Inferior parietal cortex (tissue), 1 donor: ENCODE measurements around the gene ANO3.
"Not testable (repeated sequence)": the region's sequence is repeated elsewhere in the genome, so short reads cannot be mapped to it uniquely, and the experiment has no call there.

Source experiments
- DNase-seq: peaks from one replicate; pipeline ENCODE4 v3.0.0-alpha.2; 2016; ENCODE audit errors: extremely low spot score

The ANO3 gene

DNA sequence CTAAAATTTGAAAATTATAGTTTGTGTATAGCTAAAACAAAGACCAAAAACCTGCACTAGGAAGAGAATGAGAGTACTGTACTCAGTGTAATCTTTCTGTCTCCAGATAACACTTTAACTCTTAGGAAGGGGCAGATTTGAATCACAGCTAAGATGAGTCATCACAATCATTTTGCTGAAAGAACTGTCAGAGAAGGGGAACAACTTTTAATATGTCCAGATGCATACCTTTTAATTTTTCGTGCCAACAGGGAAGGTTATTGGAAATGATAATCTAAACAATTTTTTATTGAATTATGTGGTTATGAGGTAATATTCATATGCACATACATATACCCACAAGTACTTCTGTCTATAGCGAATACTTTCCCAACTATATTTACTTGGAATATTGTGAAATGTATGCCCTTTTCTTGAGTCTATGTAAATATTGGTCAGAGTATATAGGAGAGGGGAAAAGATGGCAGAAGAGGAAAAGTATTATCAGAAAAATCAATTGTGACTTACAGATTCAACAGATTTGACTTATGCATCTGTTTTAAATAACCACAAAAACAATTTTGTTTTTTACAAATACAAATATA is 291.2 kb downstream of the ANO3 start:
- DNase-seq = no peak

DNA sequence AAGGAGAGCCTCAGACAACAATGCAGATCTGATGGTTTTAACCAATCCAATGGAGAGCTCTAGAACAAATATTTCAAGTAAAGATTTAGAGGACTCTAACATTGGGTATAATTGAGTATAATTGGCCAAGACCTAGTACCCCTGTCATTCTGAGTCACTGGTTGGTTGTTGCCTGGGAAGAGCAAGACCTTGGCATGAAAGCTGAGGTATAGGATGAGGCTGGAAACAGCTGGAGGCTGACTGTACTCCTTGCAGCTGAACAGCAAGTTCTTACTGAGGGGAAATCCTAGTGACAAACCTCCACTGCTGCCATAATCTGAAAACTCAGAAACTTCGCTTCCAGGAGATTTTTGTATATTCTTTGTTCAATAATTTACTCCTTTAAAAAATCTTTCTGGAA is 294.4 kb downstream of the ANO3 start:
- DNase-seq = no peak

DNA sequence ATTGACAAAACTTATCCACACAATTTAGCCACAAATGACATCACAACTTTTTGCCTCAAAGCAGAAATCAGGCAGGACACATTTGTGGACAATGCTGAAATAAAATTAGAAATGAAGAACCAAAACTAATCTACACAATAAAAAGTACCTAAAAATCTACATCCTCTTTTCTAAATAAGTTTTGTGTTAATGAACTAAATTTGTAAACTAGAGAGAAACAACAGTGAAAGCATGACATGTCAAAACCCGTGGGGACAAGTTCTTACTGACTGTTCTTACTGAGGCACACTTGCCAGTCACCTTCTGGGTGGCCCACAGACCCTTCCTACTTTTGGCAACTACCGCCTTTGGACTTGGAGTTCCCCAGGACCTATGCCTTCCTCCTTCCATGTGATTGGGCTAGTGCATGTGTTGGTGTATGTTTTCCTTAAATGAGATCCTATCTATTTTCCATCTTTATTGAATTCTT is 300.8 kb downstream of the ANO3 start:
- DNase-seq = no peak

DNA sequence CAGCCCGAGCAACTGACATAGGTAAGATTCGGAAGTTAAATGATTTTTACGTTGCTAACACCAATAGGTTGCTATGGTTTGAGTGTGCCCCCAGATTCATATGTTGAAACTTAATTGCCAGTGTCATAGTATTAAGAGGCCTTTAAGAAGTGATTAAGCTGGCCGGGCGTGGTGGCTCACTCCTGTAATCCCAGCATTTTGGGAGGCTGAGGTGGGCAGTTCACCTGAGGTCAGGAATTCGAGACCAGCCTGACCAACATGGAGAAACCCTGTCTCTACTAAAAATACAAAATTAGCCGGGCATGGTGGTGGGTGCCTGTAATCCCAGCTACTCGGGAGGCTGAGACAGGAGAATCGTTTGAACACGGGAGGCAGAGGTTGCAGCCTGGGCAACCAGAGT is 311.4 kb downstream of the ANO3 start:
- DNase-seq = not testable (repeated sequence)

DNA sequence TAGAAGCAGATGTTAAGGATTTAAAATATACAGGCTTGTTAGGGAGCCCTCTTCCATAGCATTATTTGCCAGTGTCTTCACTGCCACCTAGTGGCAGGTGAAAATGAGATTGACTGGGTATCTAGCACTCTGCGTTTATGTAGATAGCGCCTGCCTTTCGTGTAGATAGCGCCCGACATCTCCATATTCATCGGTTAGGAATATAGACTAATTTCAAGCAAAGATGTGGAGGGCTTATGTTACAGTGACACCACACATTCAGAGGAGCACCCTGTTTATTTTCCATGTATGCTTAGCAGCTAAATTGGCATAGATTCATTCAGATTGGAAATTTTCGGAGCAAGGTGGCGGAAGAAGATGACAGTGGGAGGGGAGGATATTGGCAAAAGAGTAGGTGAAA is 318.0 kb downstream of the ANO3 start:
- peak; percentile 78 for DNase-seq

DNA sequence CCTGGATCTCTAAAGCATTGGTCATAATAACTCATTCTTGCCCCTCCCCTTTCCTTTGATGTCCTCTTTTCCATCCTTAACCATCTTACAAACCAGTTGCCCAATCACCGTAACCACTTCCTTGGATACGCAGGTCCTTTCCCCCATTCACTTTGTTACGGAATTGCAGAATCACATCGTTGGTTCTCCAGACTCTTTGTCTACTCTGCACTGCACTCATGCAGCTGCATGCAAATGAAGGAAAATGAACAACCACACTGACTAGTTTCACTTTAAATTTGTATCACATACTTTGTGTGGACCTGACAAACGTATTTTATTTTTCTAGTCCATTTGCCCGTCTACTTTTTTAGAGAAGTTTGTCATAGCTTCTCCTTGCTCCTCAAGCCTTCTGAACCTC is 320.0 kb downstream of the ANO3 start:
- no peak for DNase-seq

DNA sequence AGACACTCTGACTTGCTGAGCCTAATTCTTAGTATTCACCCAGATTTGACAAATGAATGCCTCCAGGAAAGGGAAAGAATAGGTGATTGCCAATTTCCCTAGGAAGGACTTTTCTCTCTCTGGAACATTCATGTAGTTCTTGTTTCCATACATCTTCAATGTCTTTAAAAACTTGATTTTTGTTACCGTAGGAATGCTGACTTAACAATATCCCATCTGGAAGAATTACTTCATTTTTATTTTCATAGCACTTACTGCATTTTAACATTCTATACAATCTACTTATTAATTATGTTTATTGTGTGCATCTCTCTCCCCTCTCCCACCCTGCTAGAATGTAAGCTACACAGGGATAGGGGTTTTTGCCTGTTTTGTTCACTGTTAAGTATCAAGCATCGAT is 323.4 kb downstream of the ANO3 start:
- DNase-seq = no peak

DNA sequence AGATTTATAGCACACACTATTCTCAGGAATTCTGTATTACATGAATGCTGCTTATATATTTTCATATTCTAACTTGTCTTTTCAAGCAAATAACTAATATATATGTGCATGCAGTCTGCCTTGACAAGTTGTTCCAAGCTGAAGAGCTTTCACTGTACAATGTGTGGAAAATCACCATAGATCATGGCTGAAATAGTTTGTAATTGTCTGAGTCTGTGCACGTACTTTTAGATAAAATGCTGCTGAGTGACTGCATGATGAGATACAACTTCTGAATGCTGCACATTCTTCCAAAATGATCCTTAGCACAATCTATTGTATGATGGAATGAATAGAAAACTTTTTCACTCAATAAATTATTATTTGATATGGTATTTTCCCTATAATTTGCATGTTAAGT is 331.0 kb downstream of the ANO3 start:
- DNase-seq = no peak

DNA sequence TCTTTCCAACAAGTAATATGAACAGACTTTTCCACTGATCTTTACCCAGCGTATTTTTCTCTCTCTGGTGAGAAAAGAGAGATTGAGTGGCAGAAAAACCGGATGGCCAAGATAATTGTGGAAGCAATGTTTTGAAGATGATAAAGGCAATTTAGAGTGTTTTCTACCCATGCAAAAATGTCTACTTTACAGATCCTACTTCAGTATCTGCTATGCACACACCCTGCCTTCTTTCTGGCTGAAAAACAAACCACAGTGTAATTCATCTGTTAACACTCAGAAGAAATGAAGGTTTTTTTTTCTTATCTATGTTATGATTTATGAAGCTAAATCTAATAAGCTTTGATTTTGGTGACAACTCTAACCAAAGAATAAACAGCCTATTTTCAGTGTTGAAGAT is 333.1 kb downstream of the ANO3 start:
- no peak for DNase-seq

DNA sequence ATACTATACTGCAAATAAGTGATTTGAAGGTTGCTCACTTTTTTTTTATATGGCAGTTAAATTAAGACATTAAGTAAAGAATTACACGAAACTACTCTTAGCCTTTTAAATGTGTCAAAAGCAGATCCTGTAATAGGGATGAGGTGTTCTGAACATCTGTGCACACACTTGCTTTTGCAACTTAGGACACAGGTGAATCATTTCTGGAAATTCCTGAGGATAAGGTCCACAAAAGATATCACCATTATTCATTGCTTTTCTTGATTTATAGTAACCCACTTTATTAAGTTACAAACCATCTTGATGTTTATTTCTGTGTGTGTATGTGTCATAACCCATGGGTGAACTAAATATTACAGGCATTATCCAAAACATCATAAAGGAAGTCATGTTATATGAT is 334.0 kb downstream of the ANO3 start:
- DNase-seq = no peak

DNA sequence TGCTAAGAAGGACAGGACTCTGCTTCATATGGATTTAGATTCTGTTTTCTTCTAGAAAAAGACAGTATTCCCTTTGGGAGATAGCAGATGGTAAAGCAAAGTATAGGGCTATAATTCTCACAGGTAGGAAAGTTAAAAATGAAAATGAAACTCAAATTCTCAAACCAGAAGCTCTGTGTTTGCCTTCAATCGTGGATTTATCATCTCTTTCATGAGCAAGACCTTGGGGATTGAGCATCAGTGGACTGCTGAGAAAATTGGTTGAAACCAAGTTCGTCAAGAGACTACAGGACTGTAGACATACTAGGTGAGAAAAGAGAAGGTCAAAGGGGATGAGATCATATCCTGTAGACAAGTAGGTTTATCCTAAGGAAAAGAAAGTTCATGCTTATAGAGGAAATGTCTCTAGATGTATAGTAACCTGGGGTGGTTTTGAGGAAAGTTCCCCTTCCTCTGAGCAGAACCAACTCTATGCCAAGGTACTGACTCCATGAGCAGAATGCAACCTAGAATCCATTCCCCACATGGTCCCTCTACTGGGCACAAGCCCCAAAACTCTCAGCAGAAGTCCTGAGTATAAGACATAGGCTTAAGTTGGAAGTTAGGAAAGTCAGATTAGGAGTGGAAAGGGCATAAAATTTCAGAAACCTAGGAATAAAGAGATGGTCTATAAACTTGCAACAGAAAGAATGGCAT is 343.5 kb downstream of the ANO3 start:
- DNase-seq = no peak

DNA sequence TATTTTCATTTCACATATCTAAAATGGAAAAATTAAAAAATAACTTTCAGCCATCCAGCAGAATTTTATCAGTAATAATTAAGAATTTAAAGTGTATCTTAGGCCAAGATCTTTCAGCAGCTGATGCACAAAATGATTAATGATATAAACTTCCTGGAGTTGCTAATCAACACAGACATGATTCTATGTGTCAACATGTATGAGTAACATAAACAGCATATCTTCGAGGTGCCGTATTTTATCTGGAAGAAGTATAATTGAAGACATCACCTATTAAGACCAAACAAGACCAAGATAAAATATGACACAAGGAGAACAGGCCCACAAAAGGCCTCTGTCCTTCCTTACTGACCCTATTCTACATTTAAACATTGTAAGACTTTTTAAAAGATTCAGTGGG is 344.7 kb downstream of the ANO3 start:
- DNase-seq = no peak

DNA sequence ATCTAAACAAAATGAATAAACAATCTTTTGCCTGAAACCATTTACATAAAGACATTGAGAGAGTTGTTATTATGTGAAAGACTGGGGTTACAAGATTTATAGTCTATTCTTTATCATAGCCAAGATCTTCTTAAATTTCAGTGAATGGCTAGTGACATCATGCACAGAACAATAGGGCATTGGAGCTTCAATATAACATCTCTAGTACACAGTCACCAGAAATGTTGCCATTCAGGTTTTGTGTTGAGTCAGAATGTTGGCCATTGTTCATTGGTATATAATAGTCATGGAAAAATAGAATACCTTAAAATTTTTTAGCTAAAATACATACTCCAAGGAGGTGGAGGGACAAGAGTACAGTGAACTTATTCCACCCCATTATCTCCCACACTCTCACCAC is 345.6 kb downstream of the ANO3 start:
- DNase-seq = no peak

DNA sequence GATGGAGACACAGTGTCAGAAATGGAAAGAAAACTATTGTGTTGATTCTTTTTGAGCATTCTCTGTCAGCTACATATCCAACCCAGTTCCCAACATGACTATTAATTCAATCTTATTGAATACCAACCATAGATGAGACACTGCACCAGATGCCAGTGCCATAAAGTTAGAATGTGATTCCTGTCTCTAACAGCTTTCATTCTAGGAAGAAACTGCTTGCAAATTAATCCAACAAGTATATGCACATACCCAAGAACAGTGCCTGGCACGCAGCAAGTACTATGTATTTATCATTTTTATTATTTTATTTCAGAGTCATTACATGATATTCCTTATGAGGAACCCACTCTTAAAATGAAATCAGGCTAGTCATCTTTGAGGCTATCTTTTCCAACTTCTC is 355.4 kb downstream of the ANO3 start:
- no peak for DNase-seq

DNA sequence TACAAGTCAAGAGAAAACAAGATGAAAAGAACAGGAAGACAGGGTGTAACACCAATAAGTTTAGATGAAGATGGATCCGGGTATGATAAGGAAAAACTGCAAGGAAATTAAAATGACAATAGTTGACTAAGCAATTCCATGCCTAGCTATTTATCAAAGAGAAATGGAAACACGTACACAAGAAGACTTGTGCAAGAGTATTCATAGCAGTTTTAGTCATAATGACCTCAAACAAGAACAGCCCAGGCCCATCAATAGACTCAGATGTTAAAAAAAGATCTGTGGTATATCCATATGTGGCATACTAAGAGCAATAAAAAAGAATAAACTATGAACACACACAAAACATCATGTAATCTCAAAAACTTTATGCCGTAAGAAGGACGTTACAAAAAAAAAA is 356.8 kb downstream of the ANO3 start:
- DNase-seq = no peak

DNA sequence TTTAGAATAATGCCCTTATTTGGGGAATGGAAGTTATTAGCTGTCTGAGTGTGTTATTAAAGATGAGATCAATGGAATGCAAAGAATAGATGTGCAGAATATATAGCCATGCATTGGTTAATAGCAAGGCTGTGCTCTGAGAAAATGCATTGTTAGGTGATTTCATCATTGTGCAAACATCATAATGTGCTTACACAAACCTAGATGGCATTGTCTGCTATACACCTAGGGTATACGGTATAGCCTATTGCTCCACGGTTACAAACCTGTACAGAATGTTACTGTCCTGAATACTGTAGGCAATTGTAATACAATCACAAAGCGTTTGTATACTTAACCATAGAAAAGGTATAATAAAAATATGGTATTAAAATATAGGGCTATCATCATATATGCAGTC is 364.4 kb downstream of the ANO3 start:
- no peak for DNase-seq

DNA sequence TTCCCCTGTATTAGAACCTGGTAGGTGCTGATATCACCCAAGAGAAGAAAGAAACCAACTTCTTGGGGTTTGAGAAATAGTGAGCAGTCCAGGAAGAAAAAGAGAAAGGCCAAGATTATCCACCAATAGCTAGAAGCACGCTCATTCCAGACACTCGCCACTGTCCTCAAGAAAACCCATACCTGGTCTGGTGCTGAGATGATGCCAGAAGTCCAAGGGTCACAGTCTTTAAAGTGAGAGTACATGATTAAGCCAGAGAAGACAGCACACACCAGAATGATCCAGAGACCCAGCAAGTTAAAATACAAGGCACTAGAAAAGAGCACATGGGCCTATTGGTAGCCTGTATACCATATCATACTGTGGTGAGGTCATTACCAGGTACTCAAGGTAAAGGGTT is 366.3 kb downstream of the ANO3 start:
- DNase-seq = no peak

DNA sequence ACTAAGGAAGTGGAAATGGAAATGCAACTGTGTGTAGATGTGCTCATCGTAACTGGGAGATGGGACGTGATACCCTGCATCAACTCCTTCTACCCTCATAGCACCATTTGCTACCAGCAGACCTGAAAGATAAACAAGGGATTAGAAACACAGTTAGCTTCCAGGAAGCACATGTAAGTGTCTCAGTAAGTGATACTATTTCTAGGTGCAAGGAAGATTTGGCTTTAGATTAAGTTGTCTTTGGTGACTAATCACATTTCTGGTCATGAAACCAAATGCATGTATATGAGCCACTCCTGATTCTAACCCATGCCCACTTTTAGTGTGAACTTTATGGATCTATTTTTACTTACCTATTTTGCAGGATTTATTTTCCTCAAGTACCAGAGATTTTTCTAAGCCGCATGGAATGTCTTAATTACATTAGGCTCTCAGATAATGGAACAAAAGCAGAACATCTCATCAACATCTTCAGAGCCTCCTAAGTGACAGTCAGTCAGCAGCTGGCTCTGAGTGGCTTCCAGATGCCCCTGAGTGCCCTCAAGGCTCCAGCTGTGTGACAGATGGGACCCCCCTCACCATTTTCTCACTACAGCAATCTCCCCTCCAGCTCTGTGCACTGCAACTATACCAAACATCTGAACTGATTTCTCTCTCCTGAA is 368.8 kb downstream of the ANO3 start:
- no peak for DNase-seq

DNA sequence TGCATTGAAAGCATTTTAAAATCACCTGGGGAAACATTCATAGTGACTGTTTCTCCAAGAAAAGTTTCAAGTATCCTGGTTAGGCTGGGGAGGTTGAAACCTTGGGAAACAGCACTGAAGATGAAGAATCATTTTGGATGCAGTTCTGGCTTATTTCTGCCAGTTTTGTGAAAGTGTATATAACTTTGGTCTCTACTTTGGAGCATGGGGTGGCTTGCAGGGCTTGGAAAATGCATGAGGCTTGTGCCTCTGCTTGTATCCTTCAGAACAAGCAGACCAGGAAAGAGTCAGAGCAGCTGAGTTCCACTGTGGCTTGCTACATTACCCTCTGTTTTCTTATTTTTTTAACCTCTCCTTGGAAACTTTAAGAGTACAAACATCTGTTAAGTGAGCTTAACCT is 370.5 kb downstream of the ANO3 start:
- DNase-seq = no peak

DNA sequence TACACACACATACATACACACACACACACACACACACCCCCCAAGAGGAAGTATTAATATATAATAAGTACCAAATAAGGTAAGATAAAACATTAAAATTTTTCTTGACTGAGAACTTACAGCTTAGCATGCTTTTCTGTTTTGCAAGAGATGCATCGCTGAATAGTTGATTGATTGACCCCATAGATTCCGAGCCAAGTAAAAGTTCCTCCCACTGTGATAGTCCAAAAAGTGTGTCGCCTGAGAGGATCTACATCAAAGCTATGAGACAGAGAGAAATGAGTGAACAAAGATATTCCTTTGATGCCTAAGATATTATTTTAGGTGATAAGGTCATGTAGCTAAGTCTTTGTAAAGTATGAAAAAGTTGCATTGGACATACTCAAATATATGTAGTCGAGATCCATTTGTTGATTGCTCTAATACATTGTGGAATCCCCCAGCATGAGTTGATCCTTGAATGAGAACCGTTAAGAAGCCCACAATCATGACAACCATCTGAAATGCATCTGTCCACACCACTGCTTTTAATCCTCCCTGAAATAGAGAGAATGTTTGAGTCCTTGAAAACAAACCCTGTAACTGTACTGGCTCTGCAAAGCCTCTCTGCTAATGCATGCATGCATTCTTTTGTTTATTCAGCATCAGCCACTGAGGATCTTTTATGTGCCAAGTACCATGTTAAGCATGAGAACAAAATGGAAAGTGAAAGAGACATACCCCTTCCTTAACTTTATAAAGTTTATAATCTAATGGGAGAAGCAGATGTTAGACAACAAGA is 371.7 kb downstream of the ANO3 start:
- no peak for DNase-seq

DNA sequence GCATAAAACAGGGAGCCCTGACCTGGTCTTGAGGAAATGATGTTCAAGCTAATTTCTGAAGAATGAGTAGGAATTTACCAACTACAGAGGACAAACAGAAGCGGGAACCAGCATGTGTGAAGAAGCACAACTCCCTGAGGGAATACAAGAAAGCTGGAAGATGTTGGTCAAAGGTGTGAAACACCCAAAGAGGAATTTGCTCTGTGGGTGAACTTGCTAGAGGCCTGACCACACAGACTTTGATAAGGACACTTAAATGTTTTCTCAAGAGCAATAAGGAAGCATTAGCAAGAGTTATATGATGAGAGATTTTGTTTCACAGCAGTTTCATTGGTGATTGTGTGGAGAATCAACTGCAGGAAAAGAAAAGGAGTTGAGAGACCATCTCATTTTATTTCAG is 372.3 kb downstream of the ANO3 start:
- no peak for DNase-seq

DNA sequence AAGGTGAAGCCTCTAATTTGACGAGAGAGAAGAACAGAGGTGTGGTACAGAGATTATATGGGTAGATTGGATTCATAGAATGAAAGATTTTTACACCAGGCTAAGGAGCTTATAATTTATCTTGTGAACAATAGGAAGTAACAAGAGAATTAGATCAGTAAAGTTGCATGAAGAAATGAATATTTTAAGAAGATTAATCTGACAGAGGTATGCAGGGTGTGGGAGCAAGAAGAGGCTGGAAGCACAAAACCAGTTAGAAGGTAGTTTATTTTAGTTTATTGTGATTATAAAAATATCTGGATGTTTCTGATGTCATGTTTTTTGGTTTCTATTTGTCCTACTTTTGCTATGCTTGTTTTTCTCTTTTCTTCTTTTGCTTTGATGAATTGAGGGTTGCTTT is 374.3 kb downstream of the ANO3 start:
- no peak for DNase-seq
